ENCODE results near the gene RNF144A. TPM values are rescaled to one million over a fixed set of nuclear protein-coding genes. Genes with fewer than 3 reads are reported as not detected.
A peak's percentile ranks its signal among the peaks of the same experiment; 100 is the strongest.

Gene RNF144A
- total RNA-seq, 2 donors from 2014 or later: 52.7 to 109 TPM

GRCh38 chr2:6972067-6972710, 55.0 kb downstream of the RNF144A start:
- no peak for TF ChIP-seq CTCF (IDR thresholded peaks at IDR 0.05)
- TF ChIP-seq POLR2A (IDR thresholded peaks at IDR 0.05): no peak
- Histone ChIP-seq H3K27me3 (no peaks in the 10 kb centered on the region), H3K4me3 (no peak overlapping the region), H3K36me3 (replicated peaks in 1 of 2; ENCODE audit: insufficient read depth in 1 of 2, low read depth in 2 of 2) (no peaks in the 10 kb centered on the region), H3K4me1 (peaks cover 30% of the 10 kb centered on the region), H3K27ac (no peak overlapping the region), H3K9me3 (no peaks in the 10 kb centered on the region)
- DNase-seq (no peak), ATAC-seq (no peak)
- intact Hi-C loops (cut with DNase I): loop anchor here (10.0 kb wide), 1 partner anchor 53 kb away; no protein-coding TSS in a partner anchor
- 89% methylated on average over 5 of the region's 5 CpGs for WGBS, 2 donors

- Histone ChIP-seq H3K36me3 (replicated peaks in 1 of 2; ENCODE audit: insufficient read depth in 1 of 2, low read depth in 2 of 2) (no peaks in the 10 kb centered on the region), H3K4me3 (no peak overlapping the region), H3K27ac (peak overlapping the region in 1 of 4 donors; percentile 13), H3K27me3 (no peaks in the 10 kb centered on the region), H3K9me3 (no peaks in the 10 kb centered on the region), H3K4me1 (peaks cover 42% of the 10 kb centered on the region)
- no peak for DNase-seq
- intact Hi-C loops (cut with DNase I): loop anchor here (10.0 kb wide), 1 partner anchor 51 kb away; no protein-coding TSS in a partner anchor
- 61 to 63% methylated on average over 7 of the region's 7 CpGs for WGBS, 2 donors
- no peak for TF ChIP-seq CTCF (IDR thresholded peaks at IDR 0.05)
- ATAC-seq: no peak
Measured at GRCh38 chr2:6973895-6974545, 56.8 kb downstream of the RNF144A start.

GRCh38 chr2:6975988-6976387, 58.8 kb downstream of the RNF144A start:
- peaks cover 42% of the 10 kb centered on the region for H3K4me1 ChIP-seq
- no peaks in the 10 kb centered on the region for H3K36me3 ChIP-seq (replicated peaks in 1 of 2; ENCODE audit: insufficient read depth in 1 of 2, low read depth in 2 of 2)
- ATAC-seq: peak; percentile 67
- intact Hi-C loops (cut with DNase I): loop anchor here (10.0 kb wide), 1 partner anchor 49 kb away; no protein-coding TSS in a partner anchor
- H3K27ac ChIP-seq: peak overlapping the region; percentile 21 to 77 (median 72)
- peak in 3 of 4 donors; percentile 36 to 52 (median 49) for DNase-seq
- H3K4me3 ChIP-seq: no peak overlapping the region
- H3K27me3 ChIP-seq: no peaks in the 10 kb centered on the region
- whole genome bisulfite sequencing, 2 donors: 35 to 37% methylated on average over 3 of the region's 3 CpGs
- TF ChIP-seq CTCF (IDR thresholded peaks at IDR 0.05) (no peak), POLR2A (IDR thresholded peaks at IDR 0.05) (no peak)
- H3K9me3 ChIP-seq: no peaks in the 10 kb centered on the region

- Histone ChIP-seq H3K9me3 (no peaks in the 10 kb centered on the region), H3K4me1 (peaks cover 42% of the 10 kb centered on the region), H3K4me3 (no peak overlapping the region), H3K36me3 (replicated peaks in 1 of 2; ENCODE audit: insufficient read depth in 1 of 2, low read depth in 2 of 2) (no peaks in the 10 kb centered on the region), H3K27me3 (no peaks in the 10 kb centered on the region), H3K27ac (peak overlapping the region; percentile 69 to 77 (median 74))
- TF ChIP-seq CTCF (IDR thresholded peaks at IDR 0.05) (no peak), POLR2A (IDR thresholded peaks at IDR 0.05) (no peak)
- ATAC-seq: peak; percentile 80
- intact Hi-C loops (cut with DNase I): loop anchor here (10.0 kb wide), 1 partner anchor 48 kb away; no protein-coding TSS in a partner anchor
- WGBS, 2 donors: 18 to 36% methylated on average over 9 of the region's 9 CpGs
- peak; percentile 78 to 88 (median 84) for DNase-seq
Measured at GRCh38 chr2:6977113-6977741, 60.0 kb downstream of the RNF144A start.

All from body of pancreas (tissue), 4 donors.